Measurements from ENCODE around the gene CSF3R. TPM values are rescaled to one million over a fixed set of nuclear protein-coding genes. Genes with fewer than 3 reads are reported as not detected.
"Not testable (repeated sequence)": the region's sequence is repeated elsewhere in the genome, so short reads cannot be mapped to it uniquely, and the experiment has no call there.

The CSF3R gene
- total RNA-seq, 1 experiment from 2014 or later = not detected

GRCh38 chr1:36513676-36514473 lies 31.2 kb upstream of the CSF3R start:
- Histone ChIP-seq H3K9me3 (ENCODE audit: low read depth, low read length, poor library complexity, severe bottlenecking) (no peaks in the 10 kb centered on the region), H3K27ac (ENCODE audit: low read depth, low read length, poor library complexity, severe bottlenecking) (no peak overlapping the region), H3K36me3 (ENCODE audit: insufficient read depth, low read length, poor library complexity, severe bottlenecking) (no peaks in the 10 kb centered on the region), H3K4me3 (ENCODE audit: low read depth, low read length, poor library complexity, severe bottlenecking) (no peak overlapping the region), H3K4me1 (ENCODE audit: insufficient read depth, low read length, poor library complexity, severe bottlenecking) (no peaks in the 10 kb centered on the region), H3K27me3 (replicated peaks; ENCODE audit: insufficient read depth, low read depth, low read length, poor library complexity) (no peaks in the 10 kb centered on the region)
- TF ChIP-seq, protein P1, sequence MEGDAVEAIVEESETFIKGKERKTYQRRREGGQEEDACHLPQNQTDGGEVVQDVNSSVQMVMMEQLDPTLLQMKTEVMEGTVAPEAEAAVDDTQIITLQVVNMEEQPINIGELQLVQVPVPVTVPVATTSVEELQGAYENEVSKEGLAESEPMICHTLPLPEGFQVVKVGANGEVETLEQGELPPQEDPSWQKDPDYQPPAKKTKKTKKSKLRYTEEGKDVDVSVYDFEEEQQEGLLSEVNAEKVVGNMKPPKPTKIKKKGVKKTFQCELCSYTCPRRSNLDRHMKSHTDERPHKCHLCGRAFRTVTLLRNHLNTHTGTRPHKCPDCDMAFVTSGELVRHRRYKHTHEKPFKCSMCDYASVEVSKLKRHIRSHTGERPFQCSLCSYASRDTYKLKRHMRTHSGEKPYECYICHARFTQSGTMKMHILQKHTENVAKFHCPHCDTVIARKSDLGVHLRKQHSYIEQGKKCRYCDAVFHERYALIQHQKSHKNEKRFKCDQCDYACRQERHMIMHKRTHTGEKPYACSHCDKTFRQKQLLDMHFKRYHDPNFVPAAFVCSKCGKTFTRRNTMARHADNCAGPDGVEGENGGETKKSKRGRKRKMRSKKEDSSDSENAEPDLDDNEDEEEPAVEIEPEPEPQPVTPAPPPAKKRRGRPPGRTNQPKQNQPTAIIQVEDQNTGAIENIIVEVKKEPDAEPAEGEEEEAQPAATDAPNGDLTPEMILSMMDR (conservative IDR thresholded peaks at IDR 0.05; ENCODE audit: low read depth, low read length) = no peak
- TF ChIP-seq EZH2 (IDR thresholded peaks at IDR 0.05; ENCODE audit: borderline replicate concordance, low read depth, low read length, poor library complexity, severe bottlenecking) = no peak
- BruUV-seq (replicated peaks) = no TSS peak
- no peak for DNase-seq (ENCODE audit: low spot score)
- intact Hi-C loops (cut with micrococcal nuclease; ENCODE audit: unreplicated experiment) = no loop called here
- CTCF ChIA-PET = no interaction called here
- POLR2A ChIA-PET (ENCODE audit: low non-redundant PET) = no interaction called here

DNA sequence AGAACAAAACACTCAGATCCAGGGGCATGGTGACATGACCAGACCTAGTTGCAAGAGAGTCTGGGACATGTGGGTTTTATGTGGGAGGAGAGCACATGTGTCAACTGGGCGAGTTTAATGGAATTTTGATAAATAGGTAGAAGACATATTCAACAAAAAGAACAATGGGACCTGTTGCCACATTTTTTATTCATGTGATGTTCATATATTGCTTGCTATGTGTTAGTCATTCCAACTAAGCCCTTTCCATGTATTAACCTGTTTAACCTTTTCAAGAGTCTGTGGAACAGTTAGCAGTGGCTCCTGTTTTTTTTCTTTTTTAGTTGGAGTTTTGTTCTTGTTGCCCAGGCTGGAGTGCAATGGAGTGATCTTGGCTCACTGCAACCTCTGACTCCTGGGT lies 30.1 kb upstream of the CSF3R start:
- POLR2A ChIA-PET (ENCODE audit: low non-redundant PET) = no interaction called here
- Histone ChIP-seq H3K27me3 (replicated peaks; ENCODE audit: insufficient read depth, low read depth, low read length, poor library complexity) (no peaks in the 10 kb centered on the region), H3K4me3 (ENCODE audit: low read depth, low read length, poor library complexity, severe bottlenecking) (no peak overlapping the region), H3K4me1 (ENCODE audit: insufficient read depth, low read length, poor library complexity, severe bottlenecking) (no peaks in the 10 kb centered on the region), H3K27ac (ENCODE audit: low read depth, low read length, poor library complexity, severe bottlenecking) (no peak overlapping the region), H3K36me3 (ENCODE audit: insufficient read depth, low read length, poor library complexity, severe bottlenecking) (no peaks in the 10 kb centered on the region), H3K9me3 (ENCODE audit: low read depth, low read length, poor library complexity, severe bottlenecking) (no peaks in the 10 kb centered on the region)
- TF ChIP-seq, protein P1 (conservative IDR thresholded peaks at IDR 0.05; ENCODE audit: low read depth, low read length) = no peak
- no peak for TF ChIP-seq EZH2 (IDR thresholded peaks at IDR 0.05; ENCODE audit: borderline replicate concordance, low read depth, low read length, poor library complexity, severe bottlenecking)
- no TSS peak for BruUV-seq (replicated peaks)
- CTCF ChIA-PET = no interaction called here
- no peak for DNase-seq (ENCODE audit: low spot score)
- intact Hi-C loops (cut with micrococcal nuclease; ENCODE audit: unreplicated experiment) = no loop called here

DNA sequence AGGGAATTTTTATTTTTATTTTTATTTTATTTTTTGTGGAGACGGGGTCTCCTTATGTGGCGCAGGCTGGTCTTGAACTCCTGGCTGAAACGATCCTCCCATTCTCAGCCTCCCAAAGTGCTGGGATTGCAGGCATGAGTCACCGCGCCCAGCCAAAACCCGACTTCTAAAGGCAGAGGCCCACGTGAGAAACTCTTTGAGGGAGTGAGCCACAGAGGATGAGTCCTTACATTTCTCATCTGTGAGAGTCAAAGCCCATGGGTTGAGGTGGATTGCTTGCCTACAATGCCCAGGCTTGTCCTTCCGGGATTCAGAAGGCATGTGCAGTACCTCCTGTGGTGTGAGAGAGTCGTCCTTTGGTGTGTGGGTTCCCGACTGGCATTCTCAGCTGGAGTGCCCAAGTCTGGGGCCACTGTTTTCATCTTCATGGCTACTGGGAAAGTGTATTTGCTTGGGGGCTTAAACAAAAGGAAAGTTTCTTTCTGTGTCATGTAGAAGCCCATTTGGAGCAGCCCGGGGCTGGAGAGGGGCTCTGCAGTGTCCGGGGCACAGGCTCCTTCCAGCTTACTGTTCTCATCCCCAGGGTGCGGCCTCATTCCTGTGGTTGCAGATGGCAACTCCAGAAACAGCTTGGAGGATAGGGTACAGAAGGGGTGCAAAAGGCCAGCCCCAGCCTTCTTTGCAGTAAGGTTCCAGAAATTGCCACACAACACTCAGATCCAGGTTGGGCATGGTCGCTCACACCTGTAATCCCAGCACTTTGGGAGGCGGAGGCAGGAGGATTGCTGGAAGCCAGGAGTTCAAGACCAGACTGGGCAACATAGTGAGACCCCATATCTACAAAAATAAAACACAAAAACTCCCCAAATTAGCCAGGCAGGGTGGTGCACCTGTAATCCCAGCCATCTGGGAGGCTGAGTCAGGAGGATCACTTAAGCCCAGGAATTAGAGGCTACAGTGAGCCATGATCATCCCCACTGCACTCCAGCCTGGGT lies 29.4 kb upstream of the CSF3R start:
- Histone ChIP-seq H3K36me3 (ENCODE audit: insufficient read depth, low read length, poor library complexity, severe bottlenecking) (no peaks in the 10 kb centered on the region), H3K4me1 (ENCODE audit: insufficient read depth, low read length, poor library complexity, severe bottlenecking) (no peaks in the 10 kb centered on the region), H3K4me3 (ENCODE audit: low read depth, low read length, poor library complexity, severe bottlenecking) (no peak overlapping the region), H3K9me3 (ENCODE audit: low read depth, low read length, poor library complexity, severe bottlenecking) (no peaks in the 10 kb centered on the region), H3K27me3 (replicated peaks; ENCODE audit: insufficient read depth, low read depth, low read length, poor library complexity) (no peaks in the 10 kb centered on the region), H3K27ac (ENCODE audit: low read depth, low read length, poor library complexity, severe bottlenecking) (no peak overlapping the region)
- CTCF ChIA-PET = no interaction called here
- peak; percentile 15 for DNase-seq (ENCODE audit: low spot score)
- POLR2A ChIA-PET (ENCODE audit: low non-redundant PET) = no interaction called here
- no peak for TF ChIP-seq EZH2 (IDR thresholded peaks at IDR 0.05; ENCODE audit: borderline replicate concordance, low read depth, low read length, poor library complexity, severe bottlenecking)
- intact Hi-C loops (cut with micrococcal nuclease; ENCODE audit: unreplicated experiment) = no loop called here
- BruUV-seq (replicated peaks) = no TSS peak

GRCh38 chr1:36511220-36511619 lies 28.5 kb upstream of the CSF3R start:
- POLR2A ChIA-PET (ENCODE audit: low non-redundant PET); H3K9me3 ChIP-seq (ENCODE audit: low read depth, low read length, poor library complexity, severe bottlenecking); H3K4me3 ChIP-seq (ENCODE audit: low read depth, low read length, poor library complexity, severe bottlenecking); H3K4me1 ChIP-seq (ENCODE audit: insufficient read depth, low read length, poor library complexity, severe bottlenecking); H3K36me3 ChIP-seq (ENCODE audit: insufficient read depth, low read length, poor library complexity, severe bottlenecking); H3K27ac ChIP-seq (ENCODE audit: low read depth, low read length, poor library complexity, severe bottlenecking); H3K27me3 ChIP-seq (replicated peaks; ENCODE audit: insufficient read depth, low read depth, low read length, poor library complexity); DNase-seq (ENCODE audit: low spot score); BruUV-seq (replicated peaks); intact Hi-C loops (cut with micrococcal nuclease; ENCODE audit: unreplicated experiment); CTCF ChIA-PET: not testable (repeated sequence)

All from A673 (cell line).